Tibial nerve (tissue), 4 donors: Measurements from ENCODE around the gene ENC1. TPM values are rescaled to one million over a fixed set of nuclear protein-coding genes. Genes with fewer than 3 reads are reported as not detected.

Experiments
- DNase-seq, 2 donors: peaks; one replicate each; pipeline ENCODE4 v3.0.0-alpha.2; 2019; ENCODE audit warnings: low spot score in 2 of 2
- H3K27ac ChIP-seq, 4 donors: fragments of 200-600 bp; sonication (generic) in 3 of 4; one replicate each; pipeline ENCODE4 v1.5.1; 2017 to 2019; ENCODE audit warnings: mild to moderate bottlenecking in 1 of 4
- H3K27me3 ChIP-seq, 2 donors: fragments of 200-600 bp; sonication (generic) in 1 of 2; one replicate each; pipeline versions ENCODE4 v1.5.1 to v1.6.0; 2017 to 2019
- H3K36me3 ChIP-seq, 3 donors: fragments of 200-600 bp; sonication (generic); one replicate each; pipeline ENCODE4 v1.5.1; 2018 to 2019
- H3K4me1 ChIP-seq, 4 donors: fragments of 200-600 bp; sonication (generic) in 3 of 4; one replicate each; pipeline ENCODE4 v1.5.1; 2017 to 2019
- H3K4me3 ChIP-seq, 4 donors: fragments of 200-600 bp; sonication (generic) in 3 of 4; one replicate each; pipeline ENCODE4 v1.5.1; 2017 to 2019; ENCODE audit warnings: mild to moderate bottlenecking in 1 of 4, moderate library complexity in 1 of 4
- H3K9me3 ChIP-seq, 4 donors: fragments of 200-600 bp; sonication (generic) in 3 of 4; one replicate each; pipeline ENCODE4 v1.5.1; 2017 to 2019
- EP300 ChIP-seq, 2 donors: sonication (generic); formaldehyde crosslinking; IDR thresholded peaks; one replicate each; pipeline ENCODE4 v1.6.1; 2017; ENCODE audit warnings: antibody characterized with exemption in 2 of 2, mild to moderate bottlenecking in 1 of 2
- POLR2A ChIP-seq, 2 donors: fragments of 450-650 bp; IDR thresholded peaks; one replicate each; pipeline ENCODE4 v1.6.1; 2017; ENCODE audit warnings: antibody characterized with exemption in 2 of 2, mild to moderate bottlenecking in 2 of 2, moderate library complexity in 2 of 2
- WGBS, 2 donors: methylation state at CpG; one replicate each; pipeline ENCODE4 v1.1.5; 2018; 5-methylcytosine and 5-hydroxymethylcytosine counted together
- total RNA-seq, 4 donors: library from RNA; depleted of rRNA; stranded (reverse); fragments of >200 nt; gene quantifications; one replicate each; pipeline ENCODE4 v1.1.0, GENCODE V29; 2016
- TF ChIP-seq, protein P1 (sequence below), 5 experiments: fragments of 200-600 bp in 3 of 5; fragments of 450-650 bp in 2 of 5; sonication (generic) in 3 of 5; IDR thresholded peaks; one replicate each; pipeline ENCODE4 v1.5.1; 2016 to 2019; ENCODE audit warnings: antibody characterized with exemption in 5 of 5, mild to moderate bottlenecking in 3 of 5, moderate library complexity in 2 of 5

The ENC1 gene
- total RNA-seq, 4 donors from 2014 or later: 4.0 to 11.7 (median 7.7) TPM

DNA sequence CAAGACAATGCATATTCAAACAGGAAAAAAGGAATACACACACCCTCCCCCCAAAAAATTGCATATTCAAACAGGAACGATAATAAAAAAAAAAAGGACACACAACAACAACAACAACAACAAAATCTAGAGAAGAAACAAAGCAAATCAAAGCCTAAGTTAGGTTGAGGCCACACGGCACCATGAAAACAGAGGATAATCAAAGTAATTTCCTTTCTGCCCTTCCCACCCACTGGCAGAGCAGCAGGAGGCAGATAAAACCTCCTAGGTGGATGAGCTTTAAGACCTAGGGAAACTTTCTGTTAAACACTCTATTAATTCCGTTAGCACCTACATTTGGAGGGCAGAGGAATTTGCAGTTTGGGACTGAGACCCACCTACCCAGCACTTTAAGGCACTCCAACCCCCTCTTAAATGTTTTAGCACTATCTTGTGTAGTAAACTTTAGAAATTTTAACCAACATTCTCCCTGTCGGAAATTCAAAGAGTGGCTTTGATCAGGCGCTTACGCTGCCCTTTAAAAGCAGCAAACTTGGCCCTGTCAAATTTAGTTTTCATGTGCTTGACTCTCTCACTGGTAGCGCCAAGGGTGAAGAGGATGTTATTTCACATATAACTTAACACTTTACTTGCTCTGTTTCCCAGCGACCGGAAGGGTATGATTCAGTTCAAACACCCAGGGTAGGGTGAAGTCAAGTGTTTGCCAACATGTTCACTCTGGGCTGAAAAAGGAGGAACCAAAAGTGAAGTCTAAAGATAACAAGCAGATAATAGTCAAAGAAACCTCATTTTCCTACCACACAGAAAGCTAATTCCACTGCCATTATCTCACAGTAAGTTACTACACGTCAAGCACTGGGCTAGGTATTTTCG is 9.2 kb downstream of the ENC1 start:
- no peaks in the 10 kb centered on the region for H3K9me3 ChIP-seq
- H3K4me3 ChIP-seq: no peak overlapping the region
- DNase-seq: no peak
- TF ChIP-seq, protein P1, sequence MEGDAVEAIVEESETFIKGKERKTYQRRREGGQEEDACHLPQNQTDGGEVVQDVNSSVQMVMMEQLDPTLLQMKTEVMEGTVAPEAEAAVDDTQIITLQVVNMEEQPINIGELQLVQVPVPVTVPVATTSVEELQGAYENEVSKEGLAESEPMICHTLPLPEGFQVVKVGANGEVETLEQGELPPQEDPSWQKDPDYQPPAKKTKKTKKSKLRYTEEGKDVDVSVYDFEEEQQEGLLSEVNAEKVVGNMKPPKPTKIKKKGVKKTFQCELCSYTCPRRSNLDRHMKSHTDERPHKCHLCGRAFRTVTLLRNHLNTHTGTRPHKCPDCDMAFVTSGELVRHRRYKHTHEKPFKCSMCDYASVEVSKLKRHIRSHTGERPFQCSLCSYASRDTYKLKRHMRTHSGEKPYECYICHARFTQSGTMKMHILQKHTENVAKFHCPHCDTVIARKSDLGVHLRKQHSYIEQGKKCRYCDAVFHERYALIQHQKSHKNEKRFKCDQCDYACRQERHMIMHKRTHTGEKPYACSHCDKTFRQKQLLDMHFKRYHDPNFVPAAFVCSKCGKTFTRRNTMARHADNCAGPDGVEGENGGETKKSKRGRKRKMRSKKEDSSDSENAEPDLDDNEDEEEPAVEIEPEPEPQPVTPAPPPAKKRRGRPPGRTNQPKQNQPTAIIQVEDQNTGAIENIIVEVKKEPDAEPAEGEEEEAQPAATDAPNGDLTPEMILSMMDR (IDR thresholded peaks at IDR 0.05): no peak
- TF ChIP-seq POLR2A (IDR thresholded peaks at IDR 0.05) (no peak), EP300 (IDR thresholded peaks at IDR 0.05) (no peak)
- H3K27ac ChIP-seq: peak overlapping the region in 1 of 4 donors; percentile 21
- WGBS, 2 donors: 58 to 62% methylated on average over 11 of the region's 11 CpGs
- H3K4me1 ChIP-seq: peaks cover 0 to 16% (median 5%) of the 10 kb centered on the region in 4 donors
- no peaks in the 10 kb centered on the region for H3K27me3 ChIP-seq
- peaks cover 0 to 10% (median 0%) of the 10 kb centered on the region in 3 donors for H3K36me3 ChIP-seq

- Histone ChIP-seq H3K4me1 (peaks cover 0 to 16% (median 5%) of the 10 kb centered on the region in 4 donors), H3K27ac (no peak overlapping the region), H3K9me3 (no peaks in the 10 kb centered on the region), H3K4me3 (no peak overlapping the region), H3K36me3 (peaks cover 0 to 7% (median 0%) of the 10 kb centered on the region in 3 donors), H3K27me3 (no peaks in the 10 kb centered on the region)
- TF ChIP-seq EP300 (IDR thresholded peaks at IDR 0.05) (no peak), POLR2A (IDR thresholded peaks at IDR 0.05) (no peak)
- TF ChIP-seq, protein P1 (IDR thresholded peaks at IDR 0.05): no peak
- no peak for DNase-seq
- WGBS, 2 donors: 64 to 68% methylated on average over 7 of the region's 7 CpGs
Measured at GRCh38 chr5:74630453-74631066, 10.0 kb downstream of the ENC1 start.

- Histone ChIP-seq H3K4me3 (no peak overlapping the region), H3K9me3 (no peaks in the 10 kb centered on the region), H3K4me1 (peaks cover 0 to 16% (median 5%) of the 10 kb centered on the region in 4 donors), H3K27me3 (no peaks in the 10 kb centered on the region), H3K27ac (no peak overlapping the region), H3K36me3 (no peaks in the 10 kb centered on the region)
- WGBS, 2 donors: 34 to 48% methylated on average over 3 to 4 of the region's 4 CpGs
- no peak for DNase-seq
- TF ChIP-seq POLR2A (IDR thresholded peaks at IDR 0.05) (no peak), EP300 (IDR thresholded peaks at IDR 0.05) (no peak)
- TF ChIP-seq, protein P1 (IDR thresholded peaks at IDR 0.05): no peak
Measured at GRCh38 chr5:74629326-74629725, 11.2 kb downstream of the ENC1 start.

- Histone ChIP-seq H3K36me3 (no peaks in the 10 kb centered on the region), H3K27me3 (no peaks in the 10 kb centered on the region), H3K4me1 (peaks cover 0 to 16% (median 5%) of the 10 kb centered on the region in 4 donors), H3K4me3 (no peak overlapping the region), H3K9me3 (no peaks in the 10 kb centered on the region), H3K27ac (no peak overlapping the region)
- no peak for DNase-seq
- 85 to 90% methylated on average over 6 of the region's 6 CpGs for WGBS, 2 donors
- TF ChIP-seq EP300 (IDR thresholded peaks at IDR 0.05) (no peak), POLR2A (IDR thresholded peaks at IDR 0.05) (no peak)
- TF ChIP-seq, protein P1 (IDR thresholded peaks at IDR 0.05): no peak
Measured at GRCh38 chr5:74628359-74628758, 12.2 kb downstream of the ENC1 start.
